Suppressor macrophage (primary cell): ENCODE results near the gene GALC.
A peak's percentile ranks its signal among the peaks of the same experiment; 100 is the strongest.
"Not testable (repeated sequence)": the region's sequence is repeated elsewhere in the genome, so short reads cannot be mapped to it uniquely, and the experiment has no call there.

Experiments
- DNase-seq, 4 experiments: peaks; one replicate each; pipeline ENCODE4 v3.0.0-alpha.2; 2020 to 2022
- total RNA-seq, 17 experiments: gene quantifications; one replicate each; lab custom pipeline; 2026; ENCODE audit warnings: mixed read lengths in 6 of 17, inconsistent platforms in 3 of 17; lab: John Stamatoyannopoulos, UW

The GALC gene
- total RNA-seq, result 54.2 to 177 (median 123) reads per million in 17 experiments

DNA sequence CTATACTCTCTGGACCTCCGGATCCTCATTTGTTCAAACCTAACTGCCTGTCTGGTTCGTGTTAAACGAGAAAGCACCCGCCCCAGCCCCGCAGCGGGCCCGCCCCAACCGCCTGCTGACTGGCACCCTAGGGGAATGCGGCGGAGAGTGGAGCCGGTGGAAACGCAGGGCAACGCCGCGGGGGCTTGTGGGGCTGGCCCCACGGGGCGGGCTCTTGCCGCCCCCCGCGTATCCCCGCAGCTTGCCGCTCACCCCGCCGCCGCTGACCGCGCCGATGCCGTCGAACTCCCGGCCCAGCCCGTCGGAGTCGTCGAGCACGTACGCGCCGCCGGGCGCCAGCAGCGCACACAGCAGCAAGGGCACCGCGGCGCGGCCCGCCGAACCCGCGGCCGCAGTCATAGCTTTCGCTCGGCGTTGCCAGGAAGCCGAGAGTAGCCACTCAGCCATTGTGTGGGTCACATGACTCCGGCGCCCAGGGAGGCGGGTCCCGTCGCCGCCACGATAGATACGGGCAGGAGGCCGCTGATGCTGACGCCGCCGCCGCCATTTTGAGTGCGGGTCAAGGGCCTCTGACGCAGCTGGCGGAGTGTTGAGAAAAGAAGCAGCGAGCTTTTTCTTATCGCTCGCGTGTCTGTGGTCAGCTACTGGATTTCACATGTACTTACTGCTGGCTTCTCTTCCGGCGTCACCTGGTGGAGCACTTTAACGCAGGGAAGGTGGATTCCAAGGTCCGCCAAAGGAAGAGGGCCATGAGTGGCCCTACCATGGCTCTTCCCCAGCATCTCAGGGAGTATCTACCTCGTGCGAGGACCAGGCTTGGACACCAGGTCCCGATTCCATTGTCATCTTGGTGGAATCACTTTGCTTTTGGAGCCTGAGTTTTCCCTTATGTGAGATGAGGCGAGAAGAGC is at the start of gene GALC:
Gene GALC (minus strand): TSS at position 465 of the 911 bp plus-strand sequence. CDS start 18 bp downstream, at position 447.
- DNase-seq, result peak; percentile 95 to 98 (median 97)

DNA sequence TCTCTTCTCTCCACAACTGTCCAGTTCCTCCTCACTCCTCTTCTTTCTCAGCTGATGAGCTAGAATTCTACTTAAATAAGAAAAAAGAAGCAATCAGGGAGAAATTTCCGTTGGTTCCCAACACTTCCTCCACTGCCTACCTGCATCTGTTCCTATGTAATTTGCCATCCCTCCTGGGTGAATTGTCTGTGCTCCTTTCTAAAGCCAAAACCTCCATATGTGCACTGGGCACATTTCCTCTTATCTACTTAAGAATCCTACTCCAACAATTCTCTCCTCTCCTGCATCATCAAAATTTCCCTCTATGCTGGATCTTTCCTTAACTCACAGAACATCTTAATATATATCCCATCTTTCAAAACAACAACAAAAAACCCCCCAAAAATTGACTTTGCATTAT is 47.2 kb upstream of the GALC start:
- no peak for DNase-seq

DNA sequence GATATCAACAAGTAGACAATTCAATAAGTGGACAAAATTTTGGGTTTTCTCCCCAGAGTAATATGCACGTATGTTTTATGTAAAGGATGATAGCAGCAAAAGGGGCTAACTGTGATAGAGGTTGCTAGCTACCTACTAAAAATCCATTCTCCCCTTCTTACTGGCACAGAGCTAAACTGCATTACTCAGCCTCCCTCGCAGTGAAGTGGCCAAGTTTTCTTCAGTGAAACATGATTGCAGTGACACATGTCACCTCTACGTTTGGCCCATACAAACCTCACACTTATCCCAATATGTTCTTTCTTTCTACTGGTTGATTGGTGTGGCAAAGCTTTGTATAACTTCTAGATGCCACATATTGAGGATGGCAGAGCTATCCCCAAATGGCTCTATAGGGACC is 46.2 kb upstream of the GALC start:
- no peak for DNase-seq

DNA sequence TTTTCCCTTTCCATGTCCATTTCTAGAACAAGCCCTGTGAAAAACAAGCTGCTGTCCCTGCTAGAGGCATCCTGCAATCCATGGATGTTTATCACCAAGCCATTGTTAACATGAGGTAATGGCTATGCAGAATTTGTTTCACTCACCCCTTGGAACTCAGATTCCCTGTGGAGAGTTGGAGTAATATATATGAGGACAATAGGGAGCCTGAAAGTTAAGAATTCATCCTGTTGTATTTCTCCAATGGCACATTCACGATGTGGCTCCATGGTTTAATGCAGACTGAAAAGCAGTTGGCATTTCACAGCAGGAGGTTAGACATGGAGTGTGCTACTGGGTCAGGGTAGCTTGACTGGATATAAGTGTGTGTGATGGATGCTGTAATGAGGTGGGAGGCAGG is 44.3 kb upstream of the GALC start:
- DNase-seq, result no peak

DNA sequence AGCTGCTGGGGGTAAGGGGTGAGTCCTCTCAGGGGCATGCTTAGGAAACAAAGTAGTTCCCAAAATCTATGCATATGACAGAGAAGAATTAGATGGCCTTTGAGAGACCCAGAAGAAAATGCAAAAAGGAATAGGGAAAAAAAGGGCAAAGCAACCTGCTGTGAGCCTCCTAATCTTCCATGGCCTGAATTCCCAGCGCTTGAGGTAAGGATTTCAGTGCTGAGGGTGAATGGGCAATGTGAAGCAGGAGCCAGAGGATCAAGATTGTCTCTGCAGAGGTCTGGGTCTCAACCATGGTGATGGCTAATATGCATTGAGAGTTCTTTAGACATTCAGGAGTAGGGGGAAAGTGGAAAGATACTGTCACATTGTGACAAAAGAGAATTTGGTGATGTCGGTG is 43.4 kb upstream of the GALC start:
- no peak for DNase-seq

DNA sequence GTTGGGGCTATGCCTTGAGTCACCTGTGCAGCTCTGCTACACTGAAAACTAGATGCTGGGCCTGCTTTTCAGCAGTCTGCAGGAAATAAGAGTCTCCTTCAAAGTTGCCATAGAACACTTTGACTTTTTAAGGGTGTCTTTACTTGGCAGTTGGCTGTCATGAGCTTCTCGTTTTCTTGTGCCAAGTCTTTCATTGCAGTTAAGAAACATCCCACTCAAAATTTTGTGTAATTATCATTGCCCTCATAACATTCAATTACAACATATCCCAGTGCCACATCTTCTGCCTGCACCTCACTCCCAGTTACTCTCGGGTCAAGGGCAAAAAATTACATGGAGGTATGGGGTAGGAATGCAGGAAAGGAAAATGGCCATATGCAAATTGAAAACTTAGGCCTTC is 41.1 kb upstream of the GALC start:
- DNase-seq, result peak in 3 of 4 experiments; percentile 43 to 61 (median 59)

DNA sequence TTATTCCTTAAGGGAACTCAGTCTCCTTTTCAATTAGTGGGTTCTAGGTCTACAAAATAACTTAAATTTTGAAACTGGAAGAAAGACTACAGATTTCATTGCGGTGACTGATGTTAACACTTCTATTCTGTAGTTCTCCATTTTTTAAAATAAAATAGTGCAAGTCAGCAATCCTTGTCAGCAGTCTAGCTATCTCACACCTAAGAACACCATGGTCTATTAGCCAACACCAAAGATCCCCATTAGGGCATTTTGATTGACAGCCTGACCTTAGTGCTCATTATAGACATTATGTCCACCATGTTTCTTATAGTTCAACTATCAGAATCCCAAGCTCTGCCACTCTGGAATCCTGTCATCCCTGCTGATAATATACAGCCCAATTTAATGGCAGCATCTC is 39.4 kb upstream of the GALC start:
- peak in 3 of 4 experiments; percentile 10 to 59 (median 36) for DNase-seq

DNA sequence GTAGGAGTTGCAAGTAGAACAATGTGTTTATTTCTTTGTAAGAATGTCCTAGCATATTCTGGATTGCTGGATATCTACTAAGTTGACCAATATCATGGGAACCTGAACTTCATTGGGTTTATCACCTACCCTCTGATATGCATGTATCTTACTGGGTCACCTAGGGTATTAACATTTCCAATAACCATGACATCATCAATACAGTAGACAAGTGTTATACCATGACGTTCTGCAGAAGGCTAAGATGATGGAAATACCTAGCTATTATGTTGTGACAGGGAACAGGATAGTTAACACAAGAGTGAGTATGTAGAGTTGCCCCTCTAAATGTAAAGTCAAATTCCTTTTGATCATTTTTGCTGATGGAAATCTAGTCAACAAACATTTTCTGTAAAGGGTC is 37.9 kb upstream of the GALC start:
- DNase-seq, result no peak

DNA sequence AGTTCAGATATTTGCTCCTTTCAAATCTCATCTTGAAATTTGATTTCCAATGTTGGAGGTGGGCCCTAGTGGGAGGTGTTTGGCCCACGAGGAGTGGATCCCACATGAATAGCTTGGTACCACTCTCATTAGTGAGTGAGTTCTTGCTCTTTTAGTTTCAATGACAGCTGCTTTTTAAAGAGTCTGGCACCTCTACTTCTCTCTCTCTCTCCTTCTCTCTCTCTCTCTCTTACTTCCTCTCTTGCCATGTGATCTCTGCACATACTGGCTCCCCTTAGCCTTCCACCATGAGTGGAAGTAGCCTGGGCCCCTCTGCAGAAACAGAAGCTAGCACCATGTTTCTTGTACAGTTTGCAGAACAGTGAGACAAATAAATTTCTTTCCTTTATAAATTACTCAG is 37.1 kb upstream of the GALC start:
- peak in 3 of 4 experiments; percentile 64 to 73 (median 73) for DNase-seq

DNA sequence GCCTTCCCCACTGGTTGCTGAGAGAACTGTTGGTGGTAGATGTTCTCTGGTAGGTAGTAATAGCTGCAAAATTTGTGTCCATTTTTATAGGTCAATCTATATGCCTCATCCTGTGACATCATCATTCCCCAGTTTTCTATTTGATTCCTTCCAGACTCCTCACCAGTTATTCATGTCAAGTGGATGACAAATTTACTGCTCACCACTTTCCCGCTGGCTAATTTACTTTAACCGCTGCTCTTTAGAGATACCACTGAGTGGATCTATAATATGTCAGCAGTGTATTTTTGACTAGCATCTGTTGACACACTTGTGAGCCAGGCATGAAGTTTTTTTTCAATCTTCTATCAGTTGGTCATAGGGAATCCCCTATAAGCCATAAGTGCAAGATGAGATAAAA is 36.5 kb upstream of the GALC start:
- DNase-seq, result no peak

DNA sequence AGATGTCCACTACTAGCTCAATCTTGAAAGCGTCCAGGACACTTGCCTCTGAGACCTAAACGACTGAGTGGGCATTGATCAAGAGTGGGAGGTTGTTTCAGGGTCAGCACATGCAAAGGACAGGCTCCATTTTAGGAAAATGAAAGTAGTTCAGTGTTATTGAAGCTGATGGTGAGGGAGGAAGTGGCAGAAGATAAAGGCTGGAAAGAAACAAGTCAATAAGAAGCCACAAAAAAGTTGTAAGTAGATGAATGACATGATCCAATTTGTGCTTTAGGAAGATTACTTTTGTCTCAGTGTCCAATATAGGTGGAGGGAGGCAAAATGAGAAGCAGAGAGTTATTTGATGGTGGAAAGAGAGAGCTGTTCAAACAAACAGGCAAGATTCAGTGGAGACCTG is 33.9 kb upstream of the GALC start:
- DNase-seq, result no peak

DNA sequence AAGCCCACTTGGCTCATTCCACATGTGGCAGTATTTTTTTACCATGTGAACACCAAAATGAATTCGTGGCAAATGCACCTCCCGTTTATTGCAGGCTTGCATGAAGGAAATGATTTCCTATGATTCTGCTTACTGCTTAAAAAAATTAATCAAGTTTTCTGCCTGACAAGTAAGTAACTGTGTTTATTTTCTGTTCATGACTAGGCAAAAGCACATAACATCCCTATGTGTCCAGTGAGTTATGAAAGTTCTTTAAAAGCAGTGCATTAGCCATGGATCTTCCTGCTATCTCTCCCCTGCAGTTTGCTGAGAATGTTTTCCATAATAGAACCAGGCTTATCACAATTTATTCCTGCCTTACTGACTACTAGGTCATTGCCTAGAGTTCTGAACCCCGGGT is 32.3 kb upstream of the GALC start:
- no peak for DNase-seq

DNA sequence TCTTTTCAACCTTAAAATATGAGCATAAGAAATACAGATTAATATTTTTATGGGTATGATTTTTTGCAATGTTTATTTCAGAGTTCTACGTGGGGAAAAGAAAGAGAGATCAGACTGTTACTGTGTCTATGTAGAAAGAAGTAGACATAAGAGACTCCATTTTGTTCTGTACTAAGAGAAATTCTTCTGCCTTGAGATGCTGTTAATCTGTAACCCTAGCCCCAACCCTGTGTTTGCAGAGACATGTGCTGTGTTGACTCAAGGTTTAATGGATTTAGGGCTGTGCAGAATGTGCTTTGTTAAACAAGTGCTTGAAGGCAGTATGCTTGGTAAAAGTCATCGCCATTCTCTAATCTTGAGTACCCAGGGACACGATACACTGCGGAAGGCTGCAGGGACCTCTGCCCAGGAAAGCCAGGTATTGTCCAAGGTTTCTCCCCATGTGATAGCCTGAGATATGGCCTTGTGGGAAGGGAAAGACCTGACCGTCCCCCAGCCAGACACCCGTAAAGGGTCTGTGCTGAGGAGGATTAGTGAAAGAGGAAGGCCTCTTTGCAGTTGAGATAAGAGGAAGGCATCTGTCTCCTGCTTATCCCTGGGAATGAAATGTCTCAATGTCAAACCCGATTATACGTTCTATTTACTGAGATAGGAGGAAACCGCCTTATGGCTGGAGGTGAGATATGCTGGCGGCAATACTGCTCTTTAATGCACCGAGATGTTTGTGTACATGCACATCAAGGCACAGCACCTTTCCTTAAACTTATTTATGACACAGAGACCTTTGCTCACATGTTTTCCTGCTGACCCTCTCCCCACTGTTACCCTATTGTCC is 31.5 kb upstream of the GALC start:
- not testable (repeated sequence) for DNase-seq

DNA sequence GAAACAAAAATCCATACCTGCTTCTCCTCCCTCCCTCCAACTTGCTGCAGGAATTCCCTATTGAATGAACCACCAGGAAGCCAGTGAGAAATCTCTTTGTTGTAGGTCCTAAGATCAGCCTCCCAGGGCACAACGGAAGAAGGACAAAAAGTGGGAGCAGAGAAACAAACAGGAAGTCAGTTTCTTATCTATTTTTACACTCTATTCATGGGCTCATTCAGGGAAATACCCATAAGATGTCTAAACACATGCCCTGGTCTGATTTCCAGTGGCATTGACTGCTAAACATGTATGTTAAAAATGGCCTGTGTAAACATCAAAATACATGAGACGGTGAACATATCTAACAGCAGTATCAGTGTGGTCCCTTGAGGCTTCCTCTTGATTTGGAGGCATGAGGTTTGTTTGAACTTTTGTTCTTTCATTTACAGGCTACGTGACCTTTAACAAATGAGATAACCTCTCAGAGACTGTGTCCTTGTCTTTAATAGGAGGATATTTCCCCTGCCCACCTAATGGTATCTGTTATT is 30.7 kb upstream of the GALC start:
- peak in 3 of 4 experiments; percentile 21 to 51 (median 31) for DNase-seq

DNA sequence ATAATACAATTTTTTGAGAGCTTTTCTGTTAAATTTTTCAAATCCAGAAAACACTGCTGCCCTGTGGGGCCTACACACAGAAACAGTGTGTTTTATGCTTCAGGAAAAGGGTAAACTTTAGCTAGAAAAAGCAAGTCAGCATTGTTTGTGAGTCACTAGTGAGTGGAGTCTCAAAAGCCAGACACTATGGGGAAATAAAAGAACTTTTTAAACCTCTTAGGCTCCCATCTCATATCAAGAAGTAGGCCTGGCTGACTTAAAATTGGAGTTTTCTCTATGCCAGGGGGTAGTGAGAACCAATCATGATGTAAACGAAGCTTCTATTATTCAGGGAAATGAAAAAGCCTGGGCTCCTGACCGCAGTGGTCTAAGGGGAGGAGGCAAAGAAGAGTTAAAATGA is 24.6 kb upstream of the GALC start:
- DNase-seq, result peak in 2 of 4 experiments; percentile 62 to 69

DNA sequence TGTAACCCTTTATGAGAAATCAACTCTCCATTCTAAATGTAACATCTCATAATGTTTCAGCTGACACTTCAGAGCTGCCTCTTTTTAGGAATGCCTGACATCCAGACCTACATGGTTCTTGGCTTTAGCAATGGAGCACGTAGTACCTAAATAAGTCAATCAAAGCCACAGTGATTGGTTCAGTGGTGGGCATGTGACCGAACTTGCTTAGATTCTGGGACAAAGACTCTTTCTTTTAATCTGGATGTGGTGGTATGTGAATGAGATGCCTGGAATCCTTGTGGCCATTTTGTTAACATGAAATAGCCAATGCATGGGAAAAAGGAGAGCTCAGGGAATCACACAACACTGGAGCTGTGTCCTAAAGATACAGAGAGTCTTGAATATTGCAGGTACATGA is 23.8 kb upstream of the GALC start:
- DNase-seq, result no peak

DNA sequence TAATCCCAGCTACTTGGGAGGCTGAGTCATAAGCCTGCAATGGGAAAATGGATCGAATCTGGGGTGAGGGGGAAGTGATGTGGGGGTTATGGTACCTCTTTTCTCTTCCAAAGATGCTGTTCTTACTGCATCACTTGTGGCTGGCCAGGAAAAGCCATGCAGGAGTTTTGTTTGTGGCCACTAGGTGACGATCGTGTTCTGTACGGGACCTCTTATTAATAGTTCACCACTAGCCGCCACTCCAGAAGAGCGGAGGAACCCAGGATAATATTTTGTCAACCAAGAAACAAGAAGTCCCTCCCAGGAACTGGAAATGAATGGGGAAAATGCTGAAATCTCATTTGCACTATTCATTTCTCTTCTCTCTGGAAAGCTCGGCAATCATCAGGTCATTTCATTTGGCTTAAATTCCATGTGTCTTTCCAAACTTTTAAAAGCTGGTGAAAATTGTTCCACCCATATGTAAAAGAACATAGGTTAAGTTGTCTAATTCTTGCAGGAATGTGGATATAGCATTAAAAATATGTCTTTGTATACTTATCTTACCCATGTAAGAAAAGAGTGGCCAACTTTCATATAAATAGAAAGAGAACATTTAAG is 20.9 kb upstream of the GALC start:
- DNase-seq, result peak; percentile 89 to 95 (median 91)

DNA sequence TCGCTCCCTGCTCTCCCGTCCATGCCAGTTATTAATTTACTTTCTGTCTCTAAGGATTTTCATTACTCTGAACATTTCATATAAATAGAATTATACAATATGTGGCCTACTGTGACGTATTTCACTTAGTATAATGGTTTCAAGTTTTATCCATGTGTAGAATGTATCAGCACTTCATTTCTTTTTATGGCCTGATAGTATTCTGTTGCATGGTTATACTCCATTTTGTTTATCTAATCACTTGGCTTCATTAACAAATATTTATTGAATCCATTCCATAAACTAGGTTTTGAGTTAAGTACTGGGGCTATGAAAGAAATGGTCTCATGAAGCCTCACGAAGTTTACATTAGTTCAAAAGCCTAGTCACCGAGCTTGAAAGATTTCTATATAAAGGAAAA is 19.5 kb upstream of the GALC start:
- no peak for DNase-seq

DNA sequence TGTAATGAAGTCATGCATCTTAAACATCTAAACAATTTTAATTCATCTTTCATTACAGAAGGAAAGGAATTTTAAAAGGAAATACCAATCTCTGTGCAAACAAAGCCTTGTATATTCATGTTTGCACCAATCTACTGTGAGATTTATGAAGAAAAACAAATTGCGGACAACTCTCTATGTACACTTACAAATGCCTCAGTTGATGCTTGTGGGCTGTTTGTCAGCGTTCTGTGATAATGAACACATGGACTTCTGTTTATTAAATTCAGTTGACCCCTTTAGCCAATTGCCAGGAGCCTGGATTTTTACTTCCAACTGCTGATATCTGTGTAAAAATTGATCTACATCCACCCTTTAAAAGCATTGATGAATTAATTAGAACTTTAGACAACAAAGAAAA is 17.3 kb upstream of the GALC start:
- DNase-seq, result no peak

DNA sequence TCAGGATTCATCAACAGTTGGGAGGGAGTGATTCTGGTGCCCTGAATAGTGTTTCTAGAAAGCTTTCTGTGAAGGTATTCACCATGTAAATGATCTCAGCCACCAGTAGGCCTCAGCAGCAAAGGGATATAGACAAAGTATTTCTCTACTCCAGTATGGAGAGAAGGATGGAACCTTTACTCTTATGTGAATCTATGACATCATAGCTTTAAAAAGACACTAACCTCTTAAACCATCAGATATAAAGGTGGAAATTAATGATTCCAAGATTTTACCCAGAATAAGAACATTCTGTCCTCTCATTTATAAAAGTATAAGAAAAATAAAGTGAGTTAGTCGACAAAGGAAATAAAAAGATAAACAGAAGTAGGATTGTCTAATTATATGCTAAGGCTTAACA is 16.5 kb upstream of the GALC start:
- DNase-seq, result no peak

DNA sequence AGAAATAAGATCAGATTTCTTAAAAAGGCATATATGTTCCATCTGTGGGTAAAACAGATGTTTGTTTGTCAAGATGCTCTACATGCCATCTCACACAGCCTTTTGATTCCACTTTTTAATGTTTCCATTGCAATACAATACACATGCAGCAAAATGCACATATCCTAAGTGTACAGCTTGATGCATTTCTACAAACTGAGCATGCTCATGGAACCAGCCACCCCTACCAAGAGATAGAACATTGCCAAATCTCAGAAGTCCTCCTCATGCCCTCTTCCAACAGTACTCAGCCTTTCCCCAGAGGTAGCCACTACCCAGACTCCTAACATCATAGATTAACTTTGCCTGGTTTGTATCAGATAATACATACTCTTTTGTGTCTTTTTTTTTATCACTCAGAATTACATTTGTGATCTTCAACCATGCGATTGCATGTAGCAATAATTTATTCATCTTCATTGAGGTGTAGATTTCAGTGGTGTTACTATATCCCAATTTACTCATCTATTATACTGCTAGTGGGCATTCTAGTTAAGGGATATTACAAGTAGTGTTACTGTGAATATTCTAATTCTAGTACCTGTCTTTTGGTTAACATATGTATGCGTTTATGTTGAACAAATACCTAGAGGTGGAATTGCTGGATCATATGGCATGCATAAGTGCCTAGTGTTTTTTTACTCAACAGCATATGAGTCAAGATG is 15.2 kb upstream of the GALC start:
- DNase-seq, result no peak

DNA sequence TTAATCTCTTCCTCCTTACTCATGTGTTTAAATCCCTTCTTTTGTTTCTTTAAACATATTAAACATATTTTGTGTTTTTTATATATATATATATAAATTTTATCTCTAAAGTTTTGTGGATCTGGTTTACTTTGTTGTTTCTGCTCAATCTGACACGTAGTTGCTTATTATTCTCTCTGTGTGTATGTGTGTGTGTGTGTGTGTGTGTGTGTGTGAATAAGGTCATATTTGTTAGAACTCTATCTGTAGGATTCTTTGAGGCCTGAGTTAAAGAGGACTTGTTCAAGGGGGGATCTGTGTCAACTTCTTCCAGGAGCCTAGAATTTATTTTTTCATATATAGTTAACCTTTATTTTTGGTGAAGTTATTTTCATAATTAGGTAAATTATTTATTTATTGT is 14.6 kb upstream of the GALC start:
- no peak for DNase-seq
